Sigmoid colon (tissue), 7 donors: Measurements from ENCODE around the gene MIB2. TPM values are rescaled to one million over a fixed set of nuclear protein-coding genes. Genes with fewer than 3 reads are reported as not detected.

Experiments used
- DNase-seq: peaks from one replicate; pipeline ENCODE4 v3.0.0-alpha.2; 2019
- H3K27ac ChIP-seq, 4 donors: fragments of 200-600 bp; sonication (generic); one replicate each; pipeline ENCODE4 v1.5.1; 2016 to 2019; ENCODE audit warnings: mild to moderate bottlenecking in 1 of 4
- H3K27me3 ChIP-seq, 3 donors: fragments of 200-600 bp; sonication (generic); one replicate each; pipeline ENCODE4 v1.5.1; 2019; ENCODE audit warnings: mild to moderate bottlenecking in 1 of 3
- H3K36me3 ChIP-seq, 4 donors: fragments of 200-600 bp; sonication (generic); one replicate each; pipeline ENCODE4 v1.5.1; 2016 to 2019
- H3K4me1 ChIP-seq, 4 donors: fragments of 200-600 bp; sonication (generic); one replicate each; pipeline ENCODE4 v1.5.1; 2017 to 2019
- H3K4me3 ChIP-seq, 4 donors: fragments of 200-600 bp; sonication (generic); one replicate each; pipeline ENCODE4 v1.5.1; 2017 to 2019; ENCODE audit warnings: mild to moderate bottlenecking in 2 of 4, moderate library complexity in 1 of 4
- H3K9me3 ChIP-seq, 4 donors: fragments of 200-600 bp in 3 of 4; sonication (generic) in 3 of 4; one replicate each; pipeline versions ENCODE4 v1.5.1 to v1.6.1; 2013 to 2019
- EP300 ChIP-seq, 4 donors: sonication (generic); formaldehyde crosslinking; IDR thresholded peaks; one replicate each; pipeline ENCODE4 v1.6.1; 2017; ENCODE audit warnings: antibody characterized with exemption in 4 of 4
- POLR2A ChIP-seq, 2 donors: fragments of 450-650 bp; IDR thresholded peaks; one replicate each; pipeline ENCODE4 v1.6.1; 2016; ENCODE audit warnings: antibody characterized with exemption in 2 of 2, mild to moderate bottlenecking in 2 of 2, moderate library complexity in 2 of 2
- POLR2AphosphoS5 ChIP-seq, 4 donors: sonication (generic); formaldehyde crosslinking; IDR thresholded peaks; one replicate each; pipeline ENCODE4 v1.6.1; 2017; ENCODE audit warnings: antibody characterized with exemption in 4 of 4
- WGBS, 2 donors: extraction: QIAGEN DNeasy Blood & Tissue Kit; methylation state at CpG; one replicate each; pipeline ENCODE4 v1.1.7; 2013; 5-methylcytosine and 5-hydroxymethylcytosine counted together
- intact Hi-C: fragments of 100-400 bp; cut with DNase I; formaldehyde crosslinking; loops from one replicate; pipeline ENCODE4 v1.15.1; 2023
- polyA plus RNA-seq, 3 donors: library from polyadenylated mRNA; stranded (reverse); fragments of 200-250 nt; gene quantifications; one replicate each; pipeline ENCODE4 v1.2.3, GENCODE V29; 2013
- total RNA-seq, 4 donors: library from RNA; depleted of rRNA; stranded (reverse); fragments of >200 nt; gene quantifications; one replicate each; pipeline ENCODE4 v1.1.0, GENCODE V29; 2016
- TF ChIP-seq, protein P1 (sequence below), 4 experiments: fragments of 450-650 bp in 3 of 4; fragments of 200-600 bp in 1 of 4; IDR thresholded peaks; one replicate each; pipeline ENCODE4 v1.5.1; 2016 to 2019; ENCODE audit warnings: antibody characterized with exemption in 4 of 4, mild to moderate bottlenecking in 3 of 4, moderate library complexity in 2 of 4
- donor health status: healthy with polysubstance abuse.
- donor health status: Bipolar disorder and iron deficiency.
- donor health status: healthy.

The MIB2 gene
- total and polyA plus RNA-seq, 7 donors = 24.6 to 95.3 (median 37.1) TPM

GRCh38 chr1:1625824-1626206 lies 10.5 kb downstream of the MIB2 start:
- no peak for TF ChIP-seq POLR2AphosphoS5 (IDR thresholded peaks at IDR 0.05)
- TF ChIP-seq EP300 (IDR thresholded peaks at IDR 0.05) = no peak
- TF ChIP-seq, protein P1, sequence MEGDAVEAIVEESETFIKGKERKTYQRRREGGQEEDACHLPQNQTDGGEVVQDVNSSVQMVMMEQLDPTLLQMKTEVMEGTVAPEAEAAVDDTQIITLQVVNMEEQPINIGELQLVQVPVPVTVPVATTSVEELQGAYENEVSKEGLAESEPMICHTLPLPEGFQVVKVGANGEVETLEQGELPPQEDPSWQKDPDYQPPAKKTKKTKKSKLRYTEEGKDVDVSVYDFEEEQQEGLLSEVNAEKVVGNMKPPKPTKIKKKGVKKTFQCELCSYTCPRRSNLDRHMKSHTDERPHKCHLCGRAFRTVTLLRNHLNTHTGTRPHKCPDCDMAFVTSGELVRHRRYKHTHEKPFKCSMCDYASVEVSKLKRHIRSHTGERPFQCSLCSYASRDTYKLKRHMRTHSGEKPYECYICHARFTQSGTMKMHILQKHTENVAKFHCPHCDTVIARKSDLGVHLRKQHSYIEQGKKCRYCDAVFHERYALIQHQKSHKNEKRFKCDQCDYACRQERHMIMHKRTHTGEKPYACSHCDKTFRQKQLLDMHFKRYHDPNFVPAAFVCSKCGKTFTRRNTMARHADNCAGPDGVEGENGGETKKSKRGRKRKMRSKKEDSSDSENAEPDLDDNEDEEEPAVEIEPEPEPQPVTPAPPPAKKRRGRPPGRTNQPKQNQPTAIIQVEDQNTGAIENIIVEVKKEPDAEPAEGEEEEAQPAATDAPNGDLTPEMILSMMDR (IDR thresholded peaks at IDR 0.05) = no peak
- no peak for TF ChIP-seq POLR2A (IDR thresholded peaks at IDR 0.05)
- intact Hi-C loops = no loop called here
- H3K36me3 ChIP-seq = peaks cover 0 to 43% (median 10%) of the 10 kb centered on the region in 4 donors
- H3K27ac ChIP-seq = no peak overlapping the region
- peaks cover 0 to 10% (median 7%) of the 10 kb centered on the region in 4 donors for H3K4me1 ChIP-seq
- whole genome bisulfite sequencing, 2 donors = 92 to 94% methylated on average over 8 of the region's 8 CpGs
- H3K27me3 ChIP-seq = peaks cover 5 to 25% (median 21%) of the 10 kb centered on the region in 3 donors
- no peak for DNase-seq
- no peaks in the 10 kb centered on the region for H3K9me3 ChIP-seq
- H3K4me3 ChIP-seq = no peak overlapping the region

- Histone ChIP-seq H3K27me3 (peaks cover 9 to 31% (median 27%) of the 10 kb centered on the region in 3 donors), H3K36me3 (peaks cover 0 to 43% (median 10%) of the 10 kb centered on the region in 4 donors), H3K9me3 (no peaks in the 10 kb centered on the region), H3K27ac (no peak overlapping the region), H3K4me3 (no peak overlapping the region), H3K4me1 (peaks cover 0 to 17% (median 12%) of the 10 kb centered on the region in 4 donors)
- peak; percentile 64 for DNase-seq
- TF ChIP-seq POLR2A (IDR thresholded peaks at IDR 0.05) (no peak), EP300 (IDR thresholded peaks at IDR 0.05) (no peak)
- intact Hi-C loops = no loop called here
- 94 to 95% methylated on average over 48 of the region's 48 CpGs for WGBS, 2 donors
These were observed 11.2 kb downstream of the MIB2 start for GRCh38 chr1:1626207-1627141.

DNA sequence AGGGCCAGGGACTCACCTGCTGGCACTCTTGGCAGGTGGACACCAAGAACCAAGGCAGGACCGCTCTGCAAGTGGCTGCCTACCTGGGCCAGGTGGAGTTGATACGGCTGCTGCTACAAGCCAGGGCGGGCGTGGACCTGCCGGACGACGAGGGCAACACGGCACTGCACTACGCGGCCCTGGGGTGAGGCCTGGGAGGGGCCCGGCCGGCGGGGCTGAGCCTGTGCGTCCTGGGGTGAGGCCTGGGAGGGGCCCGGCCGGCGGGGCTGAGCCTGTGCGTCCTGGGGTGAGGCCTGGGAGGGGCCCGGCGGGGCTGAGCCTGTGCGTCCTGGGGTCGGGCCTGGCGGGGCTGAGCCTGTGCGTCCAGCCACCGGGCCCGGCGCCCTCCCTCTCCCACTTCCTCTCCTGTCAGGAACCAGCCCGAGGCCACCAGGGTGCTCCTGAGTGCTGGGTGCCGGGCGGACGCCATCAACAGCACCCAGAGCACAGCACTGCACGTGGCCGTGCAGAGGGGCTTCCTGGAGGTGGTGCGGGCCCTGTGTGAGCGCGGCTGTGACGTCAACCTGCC lies 12.0 kb downstream of the MIB2 start:
- Histone ChIP-seq H3K27ac (no peak overlapping the region), H3K36me3 (peaks cover 0 to 43% (median 10%) of the 10 kb centered on the region in 4 donors), H3K4me1 (peaks cover 0 to 25% (median 20%) of the 10 kb centered on the region in 4 donors), H3K9me3 (no peaks in the 10 kb centered on the region), H3K4me3 (no peak overlapping the region), H3K27me3 (peaks cover 17 to 40% (median 36%) of the 10 kb centered on the region in 3 donors)
- TF ChIP-seq, protein P1 (IDR thresholded peaks at IDR 0.05) = no peak
- TF ChIP-seq POLR2AphosphoS5 (IDR thresholded peaks at IDR 0.05) = peak in 1 of 4 donors; percentile 22
- TF ChIP-seq POLR2A (IDR thresholded peaks at IDR 0.05) = peak in 1 of 2 donors; percentile 31
- 14 to 67% methylated on average over 37 of the region's 37 CpGs for WGBS, 2 donors
- intact Hi-C loops = no loop called here
- peak; percentile 62 for DNase-seq

DNA sequence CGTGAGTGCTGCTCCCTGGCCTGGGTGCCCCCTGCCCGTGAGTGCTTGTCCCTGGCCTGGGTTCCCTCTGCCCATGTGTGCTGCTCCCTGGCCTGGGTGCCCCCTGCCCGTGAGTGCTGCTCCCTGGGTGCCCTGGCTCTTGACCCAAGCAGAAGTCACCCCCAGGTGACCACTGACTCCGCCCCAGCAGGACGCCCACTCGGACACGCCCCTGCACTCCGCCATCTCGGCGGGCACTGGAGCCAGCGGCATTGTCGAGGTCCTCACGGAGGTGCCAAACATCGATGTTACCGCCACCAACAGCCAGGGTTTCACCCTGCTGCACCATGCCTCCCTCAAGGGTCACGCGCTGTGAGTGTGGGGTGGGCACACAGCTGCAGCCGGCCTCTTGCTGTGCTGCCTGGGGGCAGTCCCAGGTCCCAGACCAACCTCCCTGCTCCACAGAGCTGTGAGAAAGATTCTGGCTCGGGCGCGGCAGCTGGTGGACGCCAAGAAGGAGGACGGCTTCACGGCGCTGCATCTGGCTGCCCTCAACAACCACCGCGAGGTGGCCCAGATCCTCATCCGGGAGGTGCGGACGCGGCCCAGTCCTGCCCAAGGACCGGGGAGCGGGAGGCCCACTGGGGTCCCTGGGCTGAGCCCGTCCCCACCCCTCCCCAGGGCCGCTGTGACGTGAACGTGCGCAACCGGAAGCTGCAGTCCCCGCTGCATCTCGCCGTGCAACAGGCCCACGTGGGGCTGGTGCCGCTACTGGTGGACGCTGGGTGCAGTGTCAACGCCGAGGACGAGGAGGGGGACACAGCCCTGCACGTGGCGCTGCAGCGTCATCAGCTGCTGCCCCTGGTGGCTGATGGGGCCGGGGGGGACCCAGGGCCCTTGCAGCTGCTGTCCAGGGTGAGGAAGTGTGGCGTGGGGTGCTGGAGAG lies 12.8 kb downstream of the MIB2 start:
- DNase-seq = peak; percentile 65
- intact Hi-C loops = no loop called here
- Histone ChIP-seq H3K27ac (no peak overlapping the region), H3K27me3 (peaks cover 17 to 40% (median 36%) of the 10 kb centered on the region in 3 donors), H3K36me3 (peaks cover 0 to 43% (median 10%) of the 10 kb centered on the region in 4 donors), H3K4me1 (peaks cover 0 to 25% (median 20%) of the 10 kb centered on the region in 4 donors), H3K4me3 (no peak overlapping the region), H3K9me3 (no peaks in the 10 kb centered on the region)
- 90 to 94% methylated on average over 53 of the region's 53 CpGs for WGBS, 2 donors
- TF ChIP-seq, protein P1 (IDR thresholded peaks at IDR 0.05) = no peak
- TF ChIP-seq POLR2A (IDR thresholded peaks at IDR 0.05) (no peak), POLR2AphosphoS5 (IDR thresholded peaks at IDR 0.05) (no peak), EP300 (IDR thresholded peaks at IDR 0.05) (no peak)
